Neural crest cell (in vitro differentiated cells): ENCODE measurements around the gene PACS1. TPM values are rescaled to one million over a fixed set of nuclear protein-coding genes. Genes with fewer than 3 reads are reported as not detected.

Experiments
- DNase-seq: peaks from one replicate; pipeline ENCODE4 v3.0.0; 2021; ENCODE audit warnings: low read depth, mixed read lengths, low spot score
- H3K27ac Mint-ChIP-seq: one replicate; pipeline ENCODE4 v1.8.0; 2021; ENCODE audit warnings: mild to moderate bottlenecking, mixed read lengths; ENCODE audit not compliant: unreplicated experiment
- H3K27me3 Mint-ChIP-seq: 2 replicates; pipeline ENCODE4 v1.8.0; 2021; ENCODE audit warnings: low read depth, mild to moderate bottlenecking, mixed read lengths
- H3K36me3 Mint-ChIP-seq: 2 replicates; pipeline ENCODE4 v1.8.0; 2021; ENCODE audit warnings: low read depth, mild to moderate bottlenecking, mixed read lengths
- H3K4me1 Mint-ChIP-seq: 2 replicates; pipeline ENCODE4 v1.8.0; 2021; ENCODE audit warnings: mixed read lengths
- H3K4me3 Mint-ChIP-seq: one replicate; pipeline ENCODE4 v1.8.0; 2021; ENCODE audit warnings: mild to moderate bottlenecking, mixed read lengths
- H3K9me3 Mint-ChIP-seq: 2 replicates; pipeline ENCODE4 v1.8.0; 2021; ENCODE audit warnings: mixed read lengths
- CTCF ChIP-seq: fragments of 200-600 bp; sonication (generic); conservative IDR thresholded peaks from 2 replicates; pipeline ENCODE4 v1.5.0; 2021; ENCODE audit warnings: antibody characterized with exemption, mild to moderate bottlenecking
- total RNA-seq: library from RNA; stranded (reverse); gene quantifications from 2 replicates; pipeline ENCODE4 v1.2.1, GENCODE V29; 2021

The PACS1 gene
- total RNA-seq, 1 donor from 2014 or later, result 54.3 TPM

- H3K4me3 Mint-ChIP-seq, result no peak overlapping the region
- H3K4me1 Mint-ChIP-seq, result no peaks in the 10 kb centered on the region
- H3K9me3 Mint-ChIP-seq, result no peaks in the 10 kb centered on the region
- no peak overlapping the region for H3K27ac Mint-ChIP-seq
- no peak for TF ChIP-seq CTCF
- H3K36me3 Mint-ChIP-seq, result no peaks in the 10 kb centered on the region
- no peak for DNase-seq
- no peaks in the 10 kb centered on the region for H3K27me3 Mint-ChIP-seq
These were observed 31.0 kb downstream of the PACS1 start for GRCh38 chr11:66101066-66101464.

GRCh38 chr11:66104057-66104638 is 34.1 kb downstream of the PACS1 start:
- H3K4me3 Mint-ChIP-seq, result no peak overlapping the region
- peaks cover 6% of the 10 kb centered on the region for H3K4me1 Mint-ChIP-seq
- no peaks in the 10 kb centered on the region for H3K36me3 Mint-ChIP-seq
- H3K27me3 Mint-ChIP-seq, result no peaks in the 10 kb centered on the region
- no peak overlapping the region for H3K27ac Mint-ChIP-seq
- no peak for TF ChIP-seq CTCF
- no peaks in the 10 kb centered on the region for H3K9me3 Mint-ChIP-seq
- no peak for DNase-seq

GRCh38 chr11:66106786-66107599 is 36.9 kb downstream of the PACS1 start:
- Mint-ChIP-seq H3K9me3 (no peaks in the 10 kb centered on the region), H3K36me3 (no peaks in the 10 kb centered on the region), H3K27ac (no peak overlapping the region), H3K27me3 (no peaks in the 10 kb centered on the region), H3K4me1 (peaks cover 7% of the 10 kb centered on the region), H3K4me3 (no peak overlapping the region)
- no peak for DNase-seq
- TF ChIP-seq CTCF, result no peak

- TF ChIP-seq CTCF, result no peak
- DNase-seq, result no peak
- Mint-ChIP-seq H3K27ac (no peak overlapping the region), H3K36me3 (no peaks in the 10 kb centered on the region), H3K4me1 (peaks cover 15% of the 10 kb centered on the region), H3K4me3 (no peak overlapping the region), H3K27me3 (no peaks in the 10 kb centered on the region), H3K9me3 (no peaks in the 10 kb centered on the region)
These were observed 37.8 kb downstream of the PACS1 start for GRCh38 chr11:66107600-66108510.

- no peaks in the 10 kb centered on the region for H3K9me3 Mint-ChIP-seq
These were observed 39.2 kb downstream of the PACS1 start for GRCh38 chr11:66109294-66109693.

More at GRCh38 chr11:66109294-66109693, 39.2 kb downstream of the PACS1 start:
- no peaks in the 10 kb centered on the region for H3K27me3 Mint-ChIP-seq
- TF ChIP-seq CTCF, result no peak
- DNase-seq, result no peak
- H3K27ac Mint-ChIP-seq, result no peak overlapping the region
- H3K4me3 Mint-ChIP-seq, result no peak overlapping the region
- no peaks in the 10 kb centered on the region for H3K36me3 Mint-ChIP-seq
- H3K4me1 Mint-ChIP-seq, result peaks cover 15% of the 10 kb centered on the region
